ENCODE data around the gene VPS54. TPM values are rescaled to one million over a fixed set of nuclear protein-coding genes. Genes with fewer than 3 reads are reported as not detected.

The VPS54 gene
- total RNA-seq, 4 donors from 2014 or later: 16.6 to 24.8 (median 20.9) TPM

GRCh38 chr2:63845866-63846265, 173.4 kb downstream of the VPS54 start:
- TF ChIP-seq POLR2A (IDR thresholded peaks at IDR 0.05): no peak
- no peak for TF ChIP-seq CTCF (IDR thresholded peaks at IDR 0.05)
- no peaks in the 10 kb centered on the region for H3K36me3 ChIP-seq
- DNase-seq: no peak
- H3K4me1 ChIP-seq: peaks cover 0 to 31% (median 1%) of the 10 kb centered on the region in 4 donors
- no peak overlapping the region for H3K4me3 ChIP-seq
- no peaks in the 10 kb centered on the region for H3K9me3 ChIP-seq
- H3K27me3 ChIP-seq: no peaks in the 10 kb centered on the region
- H3K27ac ChIP-seq: no peak overlapping the region

- TF ChIP-seq CTCF (IDR thresholded peaks at IDR 0.05): no peak
- Histone ChIP-seq H3K27ac (no peak overlapping the region), H3K36me3 (no peaks in the 10 kb centered on the region), H3K27me3 (no peaks in the 10 kb centered on the region), H3K9me3 (no peaks in the 10 kb centered on the region), H3K4me3 (no peak overlapping the region), H3K4me1 (peaks cover 0 to 34% (median 0%) of the 10 kb centered on the region in 4 donors)
- no peak for DNase-seq
Observed at GRCh38 chr2:63844616-63845015, 174.6 kb downstream of the VPS54 start.

- no peak for TF ChIP-seq CTCF (IDR thresholded peaks at IDR 0.05)
- TF ChIP-seq POLR2A (IDR thresholded peaks at IDR 0.05): no peak
- H3K4me3 ChIP-seq: peak overlapping the region in 1 of 4 donors; percentile 75
- peaks cover 0 to 28% (median 0%) of the 10 kb centered on the region in 4 donors for H3K4me1 ChIP-seq
- no peak overlapping the region for H3K27ac ChIP-seq
- no peaks in the 10 kb centered on the region for H3K9me3 ChIP-seq
- no peak for DNase-seq
- H3K36me3 ChIP-seq: no peaks in the 10 kb centered on the region
- H3K27me3 ChIP-seq: no peaks in the 10 kb centered on the region
Observed at GRCh38 chr2:63843791-63844190, 175.4 kb downstream of the VPS54 start.

- Histone ChIP-seq H3K4me1 (peaks cover 0 to 28% (median 0%) of the 10 kb centered on the region in 4 donors), H3K9me3 (no peaks in the 10 kb centered on the region), H3K36me3 (no peaks in the 10 kb centered on the region), H3K27ac (peak overlapping the region in 2 of 4 donors; percentile 98), H3K27me3 (no peaks in the 10 kb centered on the region), H3K4me3 (peak overlapping the region in 3 of 4 donors; percentile 75 to 93 (median 86))
- DNase-seq: no peak
- TF ChIP-seq POLR2A (IDR thresholded peaks at IDR 0.05) (no peak), CTCF (IDR thresholded peaks at IDR 0.05) (no peak)
Observed at GRCh38 chr2:63843093-63843492, 176.1 kb downstream of the VPS54 start.

- Histone ChIP-seq H3K4me3 (peak overlapping the region; percentile 75 to 93 (median 87)), H3K27me3 (no peaks in the 10 kb centered on the region), H3K4me1 (peaks cover 0 to 28% (median 0%) of the 10 kb centered on the region in 4 donors), H3K27ac (peak overlapping the region; percentile 97 to 99 (median 98)), H3K36me3 (no peaks in the 10 kb centered on the region), H3K9me3 (no peaks in the 10 kb centered on the region)
- TF ChIP-seq POLR2A (IDR thresholded peaks at IDR 0.05) (peak; percentile 42 to 54), CTCF (IDR thresholded peaks at IDR 0.05) (no peak)
- peak in 2 of 3 donors; percentile 56 to 71 for DNase-seq
Observed at GRCh38 chr2:63842149-63843061, 176.8 kb downstream of the VPS54 start.

Small RNA genes within 50 kb of the gene (small RNA-seq; reads per million reads assigned to genes)
- gene RF01293: 0 reads per million in 2 donors

Other genes starting within 250 kb of the VPS54 start
- 100 to 1,000 TPM in 2 of 4 donors, 10 to 100 TPM in 2; 85.4 to 125 (median 106) TPM for gene UGP2, start 177.5 kb downstream of the VPS54 start, total RNA-seq
- 10 to 100 TPM; 22.3 to 45.7 (median 40.2) TPM for gene PELI1, start 125.0 kb upstream of the VPS54 start, total RNA-seq